NCI-H748 treated with DMSO at 0.1 percent for 48 hours (cell line): ENCODE data around the gene CHRNA4.

Source experiments
- DNase-seq: peaks from one replicate; lab custom pipeline; 2025; lab: John Stamatoyannopoulos, UW

Gene CHRNA4

DNA sequence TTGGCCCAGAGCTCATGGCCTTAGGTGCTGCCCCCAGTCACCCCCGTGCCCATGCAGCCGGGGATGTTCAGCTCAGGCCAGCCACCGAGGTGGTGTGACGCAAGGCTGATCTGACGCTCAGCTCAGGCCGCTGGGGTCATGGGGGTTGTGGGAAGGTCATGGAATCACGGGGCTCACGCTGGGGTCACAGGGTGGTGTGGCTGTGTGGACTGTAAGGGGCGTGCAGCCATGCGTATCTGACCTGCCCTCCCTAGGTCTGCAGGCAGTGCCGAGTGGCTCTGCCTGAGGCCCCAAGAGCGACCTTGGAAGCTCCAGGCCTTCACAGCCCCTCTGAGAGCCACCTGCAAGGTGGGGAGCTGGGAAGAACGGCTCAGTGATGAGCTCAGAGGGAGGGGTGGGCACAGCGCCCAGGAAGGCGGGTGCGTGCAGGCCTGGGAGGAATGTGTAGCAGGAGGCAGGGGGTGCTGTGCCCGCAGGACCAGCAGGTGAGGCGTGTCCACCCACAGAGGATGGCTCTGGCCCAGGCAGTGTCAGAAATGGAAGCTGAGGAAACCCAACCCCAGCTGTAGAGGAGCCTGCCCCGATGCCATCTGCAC is 27.8 kb downstream of the CHRNA4 start:
- DNase-seq, result no peak

DNA sequence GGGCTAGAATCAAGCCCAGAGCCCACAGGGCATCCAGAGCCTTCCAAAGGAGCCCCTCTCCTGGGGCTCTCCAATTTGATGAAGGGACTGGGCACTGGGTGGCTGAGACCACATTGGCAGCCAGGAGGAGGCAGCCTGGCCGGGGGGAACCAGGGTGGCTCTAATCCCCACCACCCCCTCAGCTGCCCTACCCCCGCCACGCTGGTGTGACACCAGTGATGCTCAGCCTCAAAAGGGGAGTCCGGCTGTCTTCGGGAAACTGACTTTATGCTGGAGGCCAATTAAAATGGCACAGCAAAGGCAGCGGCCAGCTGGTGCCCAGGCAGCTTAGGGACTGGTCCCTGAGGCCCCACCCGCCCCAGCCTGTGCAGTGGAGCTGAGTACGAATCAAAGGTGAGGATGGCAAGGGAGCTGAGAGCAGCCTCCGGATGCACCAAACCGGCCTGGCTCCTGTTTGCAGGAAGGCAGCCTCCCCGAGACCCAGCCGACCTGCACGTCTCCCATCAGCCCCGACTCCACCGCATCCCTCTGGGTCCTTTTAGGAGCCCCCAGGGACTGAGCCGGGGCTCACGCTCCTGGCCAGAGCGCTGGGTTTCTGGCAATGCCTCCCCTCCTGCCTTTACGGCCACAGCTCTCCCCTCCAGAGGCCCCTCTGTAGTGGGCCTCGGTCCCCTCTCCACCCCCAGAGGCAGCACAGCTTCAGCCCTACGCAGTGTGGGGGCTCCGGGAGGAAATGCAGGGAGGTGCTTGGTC is 28.5 kb downstream of the CHRNA4 start:
- DNase-seq, result no peak

DNA sequence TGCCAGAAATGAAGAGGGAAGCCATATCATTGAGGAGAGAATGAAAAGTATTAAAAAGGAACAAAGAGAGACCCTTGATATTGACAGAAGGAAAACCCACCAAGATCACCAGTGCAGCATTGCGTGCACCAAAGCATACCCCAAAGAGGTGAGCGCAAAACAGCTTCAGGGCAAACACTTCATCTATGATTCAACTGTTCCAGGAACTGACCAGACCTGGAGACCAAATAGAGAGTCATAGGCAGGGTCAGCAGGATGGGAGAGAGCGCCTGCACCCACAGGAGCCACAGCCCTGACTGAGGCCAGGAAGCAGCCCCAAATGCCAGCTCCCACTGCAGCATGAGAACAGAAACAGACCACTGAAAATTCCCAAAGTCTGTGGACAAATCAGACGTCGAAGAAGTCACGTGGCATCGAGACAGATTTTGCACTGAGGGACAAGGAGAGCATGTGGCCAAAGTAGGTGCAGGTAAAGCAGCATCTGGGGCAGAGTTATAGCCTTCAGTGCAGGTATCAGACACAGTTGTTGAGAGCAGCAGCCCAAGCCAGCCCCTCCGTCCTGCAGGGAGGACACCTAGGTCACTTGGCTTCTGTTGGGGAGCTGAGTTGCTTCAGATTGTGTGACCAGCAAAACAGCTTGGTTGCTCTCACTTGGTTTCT is 29.3 kb downstream of the CHRNA4 start:
- no peak for DNase-seq

DNA sequence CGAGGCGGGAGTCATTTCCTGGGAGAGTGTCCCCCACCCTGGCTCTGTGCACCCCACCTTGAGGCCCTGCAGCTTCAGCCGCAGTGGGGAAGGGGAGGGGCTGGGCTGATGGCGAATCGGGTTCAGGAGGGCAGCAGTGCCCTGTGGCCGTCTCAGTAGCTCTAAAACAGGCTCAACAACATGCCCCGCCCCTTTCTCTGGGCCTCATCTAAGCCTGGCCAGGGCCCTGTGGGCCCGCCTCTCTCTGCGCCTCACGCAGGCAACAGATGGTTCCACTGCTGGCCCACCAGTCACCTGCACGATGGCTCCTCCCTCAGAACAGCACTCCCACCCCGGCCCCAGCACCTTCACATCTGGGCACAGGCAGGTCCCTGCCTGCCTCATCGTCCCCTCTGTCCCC is 30.2 kb downstream of the CHRNA4 start:
- no peak for DNase-seq

DNA sequence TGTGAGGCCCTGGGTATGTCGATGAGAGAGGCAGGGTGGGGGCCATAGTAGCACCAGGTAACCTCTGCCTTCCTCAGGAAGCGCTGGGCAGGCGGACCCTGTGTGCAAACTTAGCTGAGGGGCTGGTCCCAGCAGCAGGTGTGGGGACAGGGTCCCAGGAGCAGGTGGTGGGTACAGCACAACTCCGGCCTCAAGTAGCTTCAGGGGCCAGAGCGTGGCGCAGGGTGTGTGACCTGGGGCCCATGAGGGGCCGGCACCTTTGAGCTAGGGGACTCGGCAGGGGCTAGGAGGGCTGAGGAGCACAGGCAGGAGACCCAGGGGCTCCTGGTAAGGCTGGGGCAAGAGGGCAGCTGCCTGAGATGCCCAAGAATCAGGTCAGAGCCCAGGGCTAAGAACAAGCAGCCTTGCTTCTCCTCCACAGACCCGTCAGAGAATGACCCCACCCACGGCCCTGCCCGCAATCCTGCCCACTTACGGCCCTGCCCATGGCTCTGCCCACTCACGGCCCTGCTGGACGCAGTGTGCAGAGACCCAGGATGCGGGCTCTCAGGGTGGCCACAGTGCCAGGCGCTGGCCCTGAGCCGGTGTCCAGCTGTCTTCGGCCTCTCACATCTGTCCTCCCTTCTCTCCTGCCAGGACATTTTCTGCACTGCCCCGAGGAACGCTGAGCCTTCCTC is 30.9 kb downstream of the CHRNA4 start:
- DNase-seq, result no peak

DNA sequence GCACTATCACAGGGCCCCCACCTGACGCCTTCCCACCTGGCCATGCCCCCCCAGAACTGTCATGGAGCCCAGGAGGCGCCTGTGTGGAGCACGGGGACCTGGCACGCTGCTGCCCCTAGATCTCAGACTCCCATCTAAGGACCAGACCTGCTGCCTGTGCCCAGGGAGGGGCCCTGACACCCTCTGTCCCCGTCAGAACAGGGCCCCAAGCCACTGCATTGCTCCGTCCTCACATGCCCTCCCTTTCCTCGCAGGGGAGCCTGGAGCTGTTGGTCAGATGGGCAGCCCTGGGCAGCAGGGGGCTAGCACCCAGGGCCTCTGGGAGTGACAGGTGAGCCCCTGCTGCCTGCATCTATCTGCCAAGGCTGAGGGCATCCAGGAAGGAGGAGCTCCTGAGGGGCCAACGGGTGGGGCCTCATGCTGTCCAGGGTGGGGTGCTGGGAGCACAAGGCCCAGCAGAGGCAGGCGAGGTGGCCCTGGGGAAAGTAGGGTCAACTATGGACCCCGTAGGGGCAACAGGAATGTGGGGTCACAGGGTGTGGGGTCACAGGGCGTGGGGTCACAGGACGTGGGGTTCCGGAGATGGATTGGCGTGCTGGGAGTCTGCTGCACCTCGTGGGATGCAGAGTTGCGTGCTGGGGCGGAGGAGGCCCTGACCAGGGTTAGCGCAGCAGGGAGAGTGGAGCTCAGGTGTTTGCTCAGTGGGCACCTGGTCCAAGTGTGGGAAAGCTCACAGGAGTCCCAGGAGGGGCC is 31.6 kb downstream of the CHRNA4 start:
- DNase-seq, result no peak

DNA sequence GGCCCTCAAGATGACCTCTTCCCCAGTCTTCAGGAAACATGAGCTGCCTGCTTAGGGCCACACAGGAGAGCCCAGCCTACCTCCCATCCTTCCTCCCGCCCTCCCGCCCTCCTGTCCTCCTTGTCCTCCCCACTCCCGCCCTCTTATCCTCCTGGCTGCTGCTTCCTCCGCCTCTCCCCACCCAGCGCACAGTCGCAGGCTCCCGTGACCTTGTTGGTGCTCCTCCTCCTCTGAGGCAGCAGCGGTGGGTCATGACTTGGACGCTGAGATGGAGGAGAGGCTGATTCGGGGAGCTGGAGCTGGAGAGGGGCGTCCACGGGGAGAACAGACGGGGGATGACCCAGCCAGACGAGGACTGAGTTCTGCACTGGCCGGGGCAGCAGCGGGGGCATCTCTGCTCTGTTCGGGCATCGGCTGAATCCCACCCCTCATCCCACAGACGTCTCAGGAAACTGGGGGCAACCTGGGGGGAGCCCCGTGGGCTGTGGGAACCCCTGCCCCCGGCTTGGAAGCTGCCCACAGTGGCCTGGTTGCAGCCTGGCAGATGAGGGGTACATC is 32.4 kb downstream of the CHRNA4 start:
- no peak for DNase-seq

DNA sequence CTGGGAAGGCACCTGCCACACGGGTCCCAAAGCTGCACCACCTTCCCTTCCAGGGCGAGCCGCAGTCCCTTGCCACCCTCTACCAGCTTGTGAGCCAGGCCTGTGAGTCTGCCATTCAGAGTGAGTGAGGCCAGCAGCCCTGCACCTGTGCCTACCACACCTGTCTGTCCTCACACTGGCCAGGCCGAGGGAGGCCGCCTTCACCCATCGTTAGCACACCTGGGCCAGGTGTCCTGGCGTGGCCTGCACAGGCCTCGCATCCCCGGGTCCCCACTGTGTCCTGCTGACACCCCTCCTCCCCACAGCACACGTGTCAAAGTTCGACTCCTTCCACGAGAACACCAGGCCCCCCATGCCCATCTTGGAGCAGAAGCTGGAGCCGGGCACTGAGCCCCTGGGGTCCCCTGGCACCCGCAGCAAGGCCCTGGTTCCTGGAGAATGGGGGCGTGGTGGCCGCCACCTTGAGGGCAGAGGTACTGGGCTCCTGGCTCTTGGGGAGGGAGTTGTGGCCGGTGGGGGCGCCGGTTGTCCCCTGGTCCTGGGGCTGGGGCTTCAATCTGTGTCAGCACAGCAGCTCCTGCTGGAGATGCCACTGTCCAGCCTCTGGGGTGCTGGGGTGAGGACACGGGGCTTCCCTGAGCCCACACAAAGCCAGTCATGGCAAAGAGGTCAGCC is 33.0 kb downstream of the CHRNA4 start:
- no peak for DNase-seq

DNA sequence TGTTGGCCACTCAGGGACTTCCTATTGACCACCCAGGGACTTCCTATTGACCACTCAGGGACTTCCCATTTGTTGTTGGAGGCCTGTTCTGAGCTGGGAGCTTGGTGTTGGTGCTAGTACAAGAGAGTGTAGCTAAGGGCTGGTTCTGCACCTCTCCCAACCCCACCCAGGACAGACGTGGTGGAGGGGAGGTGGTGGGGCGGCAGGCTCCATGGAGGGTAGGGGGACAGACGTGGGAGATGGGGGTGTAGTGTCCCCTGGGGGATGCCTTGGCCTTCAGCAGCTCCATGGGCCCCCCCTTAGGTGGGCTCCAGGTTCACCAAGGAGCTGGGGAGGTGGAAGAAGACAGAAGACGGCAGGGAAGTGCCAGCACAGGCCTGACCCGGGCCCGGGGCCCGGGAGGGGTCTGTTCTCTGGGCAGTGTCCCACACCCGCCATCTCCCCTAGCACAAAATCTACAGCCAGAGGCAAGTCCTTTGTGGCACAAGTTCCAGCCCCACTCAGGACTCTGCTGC is 33.9 kb downstream of the CHRNA4 start:
- DNase-seq, result no peak

DNA sequence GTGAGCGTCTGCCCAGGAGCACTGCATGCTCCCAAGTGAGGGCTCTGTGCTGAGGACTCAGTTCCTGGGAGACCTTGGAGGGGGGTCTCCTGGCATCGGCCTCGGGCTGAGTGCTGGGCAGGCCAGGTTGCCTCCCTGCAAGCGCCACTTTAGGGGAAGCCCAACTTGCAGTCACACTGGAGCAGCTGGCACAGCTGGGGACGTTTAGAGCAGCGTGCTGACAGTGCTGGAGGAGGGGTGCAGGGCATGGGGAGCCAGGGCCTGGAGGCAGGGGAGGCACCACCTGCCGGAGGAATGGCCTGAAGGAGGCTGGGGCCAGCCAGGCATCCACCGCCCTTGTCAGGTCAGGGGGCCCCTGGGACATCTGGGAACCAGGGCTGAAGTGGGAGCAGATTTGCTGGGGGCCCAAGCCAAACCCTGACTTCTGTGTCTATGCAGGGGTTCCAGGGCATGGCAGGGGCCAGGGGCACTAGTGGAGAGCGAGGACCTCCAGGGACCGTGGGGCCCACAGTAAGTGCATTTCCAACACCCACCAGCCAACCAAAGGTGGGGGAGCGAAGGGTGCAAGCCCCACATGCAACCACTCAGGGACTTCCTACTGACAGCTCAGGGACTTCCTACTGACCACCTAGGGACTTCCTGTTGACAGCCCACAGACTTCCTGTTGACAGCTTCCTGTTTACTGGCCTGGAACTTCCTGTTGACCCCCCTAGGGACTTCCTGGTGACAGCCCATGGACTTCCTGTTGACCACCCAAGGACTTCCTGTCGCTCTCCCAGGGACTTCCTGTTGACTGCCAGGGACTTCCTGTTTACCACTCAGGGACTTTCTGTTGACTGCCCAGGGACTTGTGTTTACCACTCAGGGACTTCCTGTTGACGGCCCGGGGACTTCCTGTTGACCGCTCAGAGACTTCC is 34.6 kb downstream of the CHRNA4 start:
- no peak for DNase-seq

DNA sequence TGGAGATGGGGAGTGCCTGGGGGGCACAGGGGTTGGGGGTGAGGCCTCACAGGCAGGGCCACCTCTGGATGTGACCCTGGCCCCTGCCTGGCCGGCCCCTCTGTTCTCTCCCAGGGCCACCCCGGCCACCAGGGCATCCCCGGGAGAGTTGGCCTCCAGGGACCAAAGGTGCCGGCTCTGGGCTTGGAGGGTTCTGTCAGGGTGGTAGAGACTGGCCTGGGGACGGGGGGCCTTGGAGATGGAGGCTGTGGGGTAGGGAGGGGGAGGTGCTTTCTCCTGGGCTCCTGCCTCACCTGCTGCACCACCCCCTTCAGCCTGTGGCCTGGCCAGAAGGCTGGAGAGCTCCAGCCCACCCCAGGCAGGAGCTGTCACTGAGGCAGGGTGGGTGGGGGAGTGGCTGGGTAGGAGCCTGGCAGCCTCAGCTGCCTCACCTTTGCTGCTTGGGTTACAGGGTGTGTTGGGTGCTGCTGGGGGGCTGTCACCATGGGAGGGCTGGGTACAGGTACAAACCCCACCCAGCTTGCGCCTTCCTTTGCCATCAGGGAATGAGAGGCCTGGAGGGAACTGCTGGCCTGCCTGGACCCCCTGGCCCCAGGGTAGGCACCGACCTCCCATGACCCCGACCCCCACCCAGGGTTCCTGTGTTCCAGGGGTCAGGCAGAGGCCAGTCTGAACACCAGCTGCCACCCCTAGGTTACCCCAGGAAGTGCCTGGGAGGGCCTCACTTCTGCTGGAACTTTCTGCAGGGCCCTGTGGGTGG is 35.4 kb downstream of the CHRNA4 start:
- DNase-seq, result no peak

DNA sequence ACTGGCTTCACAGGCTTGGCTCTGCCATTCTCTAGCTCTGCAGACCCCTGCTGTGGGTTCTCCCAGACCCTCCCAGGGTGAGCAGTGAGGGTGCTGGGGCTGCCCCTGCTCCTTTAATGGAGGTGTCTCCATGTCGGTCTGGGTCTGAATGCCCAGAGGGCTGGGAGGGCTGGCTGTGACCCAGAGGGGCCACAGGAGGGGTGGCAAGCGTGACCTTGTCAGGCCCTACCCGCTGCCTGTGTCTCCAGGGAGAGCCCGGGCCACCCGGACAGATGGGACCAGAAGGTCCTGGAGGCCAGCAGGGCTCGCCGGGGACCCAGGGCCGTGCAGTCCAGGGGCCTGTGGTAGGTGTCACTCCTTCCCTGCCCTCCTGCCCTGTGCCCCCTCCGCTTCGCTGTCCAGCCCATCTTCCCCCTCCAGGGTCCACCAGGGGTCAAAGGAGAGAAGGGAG is 36.1 kb downstream of the CHRNA4 start:
- no peak for DNase-seq

DNA sequence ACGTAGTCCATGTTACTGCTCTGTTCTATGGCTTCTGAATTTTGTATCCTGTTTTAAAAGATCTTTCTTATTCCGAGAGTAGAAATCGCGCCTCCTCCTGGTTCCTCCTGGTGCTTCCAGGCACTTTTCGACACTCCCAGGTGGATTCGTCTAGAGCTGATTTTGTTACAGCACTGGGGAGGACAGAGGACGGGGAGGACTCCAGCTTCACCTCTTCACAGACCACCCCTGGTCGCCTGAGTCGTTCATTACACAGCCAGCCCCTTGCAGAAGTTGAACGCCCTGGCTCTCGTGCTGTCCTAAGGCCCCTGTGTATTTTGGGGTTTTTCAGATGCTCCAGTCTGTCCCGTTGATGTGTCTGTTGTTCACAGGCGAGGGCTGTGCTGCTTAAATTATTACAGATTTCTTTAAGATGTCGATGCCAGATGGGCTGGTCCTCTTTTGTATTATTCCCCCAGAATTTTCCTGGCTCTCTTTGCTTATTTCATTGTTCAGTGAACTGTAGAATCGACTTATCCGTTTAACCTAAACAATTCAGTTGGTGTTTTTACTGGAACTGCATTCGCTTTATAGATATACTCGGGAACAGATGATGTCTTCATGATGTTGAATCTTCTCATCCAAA is 37.7 kb downstream of the CHRNA4 start:
- no peak for DNase-seq

DNA sequence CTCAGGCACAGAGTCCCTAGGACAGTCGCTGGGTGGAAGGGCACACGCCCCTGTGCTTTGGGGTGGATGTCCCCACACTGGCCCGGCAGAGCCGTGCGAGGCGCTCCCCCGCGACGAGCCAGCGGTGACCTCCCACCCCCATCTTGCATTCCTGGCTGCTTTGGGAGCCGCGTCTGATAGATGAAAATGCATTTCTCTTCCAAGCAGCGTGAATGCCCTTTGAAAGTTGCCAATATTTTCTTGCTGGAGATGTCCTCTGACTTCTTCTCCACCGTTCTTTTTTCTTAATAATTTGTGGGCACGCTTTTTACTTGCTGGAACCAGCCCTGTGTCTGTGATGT is 38.2 kb downstream of the CHRNA4 start:
- no peak for DNase-seq

DNA sequence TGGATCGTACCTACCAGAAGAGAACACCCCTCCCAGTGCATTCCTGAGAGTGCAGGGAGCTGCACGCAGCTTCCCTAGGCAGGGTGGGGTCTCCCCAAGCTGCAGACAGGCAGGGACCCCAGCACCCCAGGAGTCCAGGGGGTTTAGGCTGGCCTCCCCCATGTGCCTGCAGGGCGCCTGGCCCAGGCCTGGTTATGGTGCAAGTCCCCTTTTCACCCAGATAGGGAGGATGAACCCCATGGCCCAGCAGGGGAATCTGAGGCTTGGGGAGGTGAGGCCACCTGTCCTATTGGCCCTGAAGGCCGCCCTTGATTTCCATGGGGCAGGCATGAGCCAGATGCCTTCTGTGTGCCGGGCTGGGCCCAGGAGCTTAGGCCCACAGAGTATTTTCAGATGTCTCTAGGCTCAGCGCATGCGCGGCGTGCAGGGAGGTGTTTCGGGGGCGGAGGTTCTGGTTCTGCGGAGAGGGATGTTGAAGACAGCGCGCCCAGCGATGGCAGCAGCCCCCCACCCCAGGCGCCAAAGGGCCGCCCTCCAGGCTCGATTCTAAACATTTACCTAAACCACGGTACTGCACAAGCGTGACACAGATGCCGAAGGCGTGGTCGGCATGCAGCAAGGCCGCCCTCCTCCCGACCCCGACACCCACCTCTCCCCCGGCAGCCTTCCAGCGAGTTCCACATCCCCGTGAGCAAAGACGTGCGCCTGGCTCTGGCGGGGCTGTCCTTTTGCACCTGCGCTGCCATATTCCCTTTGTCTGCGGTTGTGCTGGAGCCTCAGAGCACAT is 38.8 kb downstream of the CHRNA4 start:
- DNase-seq, result no peak

DNA sequence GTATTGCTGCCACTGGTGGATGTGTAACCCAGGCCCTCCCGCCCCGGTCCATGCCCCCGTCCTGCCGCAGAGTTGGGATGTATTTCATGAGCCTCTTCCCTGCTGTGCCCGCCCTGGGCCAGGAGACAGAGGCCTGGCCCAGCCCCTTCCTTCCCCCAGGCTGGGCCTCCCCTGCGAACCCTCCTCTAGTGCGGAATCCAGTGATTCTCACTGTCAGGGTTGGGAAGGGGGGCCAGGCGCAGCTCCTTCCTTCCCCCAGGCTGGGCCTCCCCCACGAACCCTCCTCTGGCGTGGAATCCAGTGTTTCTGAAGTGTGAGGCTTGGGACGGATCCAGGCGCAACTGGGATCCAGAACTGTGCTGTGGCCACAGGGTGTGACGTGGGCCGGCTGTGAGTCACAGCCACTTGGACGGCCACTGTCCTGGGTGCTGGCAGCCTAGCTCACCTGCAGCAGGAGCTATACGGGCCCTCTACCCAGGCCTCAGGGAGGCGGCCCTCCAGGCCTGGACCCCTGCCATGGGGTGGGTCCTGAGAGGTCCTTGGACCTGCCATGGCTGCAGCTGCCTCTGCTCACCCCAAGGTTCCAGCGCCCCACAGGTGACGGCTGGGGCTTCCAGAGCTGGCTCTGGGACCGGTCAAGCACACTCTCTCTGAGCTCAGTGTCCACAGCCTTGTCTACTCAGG is 39.9 kb downstream of the CHRNA4 start:
- no peak for DNase-seq

DNA sequence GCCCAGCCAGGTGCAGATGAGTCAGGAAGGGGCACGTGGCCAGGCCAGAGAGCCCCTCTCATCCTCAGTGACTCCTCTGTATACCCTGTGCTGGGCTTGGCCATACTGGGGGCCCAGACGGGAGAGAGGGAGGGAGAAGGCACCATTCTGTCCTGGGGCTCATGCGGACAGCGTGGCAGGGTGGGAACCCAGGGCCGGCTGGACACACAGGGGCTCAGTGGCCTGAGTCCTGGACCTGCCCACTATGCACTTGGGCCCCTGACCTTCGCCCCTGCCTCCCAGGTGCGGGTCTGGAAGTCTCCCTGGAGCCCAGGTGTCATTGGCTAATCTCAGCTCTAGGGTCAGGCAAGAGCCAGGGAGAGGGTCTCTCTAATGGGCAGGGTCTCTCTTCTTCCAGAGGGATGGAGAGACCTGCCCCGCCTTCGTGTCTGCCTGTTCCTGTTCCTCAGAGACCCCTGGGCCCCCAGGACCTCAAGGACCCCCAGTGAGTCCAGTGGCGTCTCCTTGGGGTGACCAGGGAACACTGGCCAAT is 40.5 kb downstream of the CHRNA4 start:
- DNase-seq, result no peak
